Measurements from ENCODE around the gene LIX1. TPM values are rescaled to one million over a fixed set of nuclear protein-coding genes. Genes with fewer than 3 reads are reported as not detected.

Gene LIX1
- total RNA-seq, 1 donor from 2014 or later = 10.7 TPM

DNA sequence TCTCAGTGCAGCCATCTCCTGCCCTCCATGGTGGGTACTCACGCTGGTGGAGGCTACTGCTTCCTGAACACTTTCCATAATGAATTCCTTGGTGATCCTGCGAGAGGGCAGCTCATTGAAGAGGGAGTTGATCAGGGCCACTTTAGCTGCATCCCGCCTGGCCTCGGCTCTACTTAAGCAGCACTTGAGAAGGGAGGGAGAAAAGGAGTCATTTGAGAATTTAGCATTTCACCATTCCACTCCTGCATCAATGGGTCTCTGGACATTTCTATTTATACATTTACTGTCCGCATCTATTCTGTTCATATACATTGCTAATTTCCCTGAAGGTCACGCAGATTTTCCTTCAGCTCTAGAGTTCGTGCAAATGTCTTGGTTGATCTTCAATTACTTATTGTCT lies 35.1 kb downstream of the LIX1 start:
- no peak for DNase-seq (ENCODE audit: low spot score in 2 of 2, unreplicated experiment in 2 of 2)
- no peaks in the 10 kb centered on the region for H3K9me3 Mint-ChIP-seq
- no peaks in the 10 kb centered on the region for H3K36me3 Mint-ChIP-seq
- TF ChIP-seq, protein P1, sequence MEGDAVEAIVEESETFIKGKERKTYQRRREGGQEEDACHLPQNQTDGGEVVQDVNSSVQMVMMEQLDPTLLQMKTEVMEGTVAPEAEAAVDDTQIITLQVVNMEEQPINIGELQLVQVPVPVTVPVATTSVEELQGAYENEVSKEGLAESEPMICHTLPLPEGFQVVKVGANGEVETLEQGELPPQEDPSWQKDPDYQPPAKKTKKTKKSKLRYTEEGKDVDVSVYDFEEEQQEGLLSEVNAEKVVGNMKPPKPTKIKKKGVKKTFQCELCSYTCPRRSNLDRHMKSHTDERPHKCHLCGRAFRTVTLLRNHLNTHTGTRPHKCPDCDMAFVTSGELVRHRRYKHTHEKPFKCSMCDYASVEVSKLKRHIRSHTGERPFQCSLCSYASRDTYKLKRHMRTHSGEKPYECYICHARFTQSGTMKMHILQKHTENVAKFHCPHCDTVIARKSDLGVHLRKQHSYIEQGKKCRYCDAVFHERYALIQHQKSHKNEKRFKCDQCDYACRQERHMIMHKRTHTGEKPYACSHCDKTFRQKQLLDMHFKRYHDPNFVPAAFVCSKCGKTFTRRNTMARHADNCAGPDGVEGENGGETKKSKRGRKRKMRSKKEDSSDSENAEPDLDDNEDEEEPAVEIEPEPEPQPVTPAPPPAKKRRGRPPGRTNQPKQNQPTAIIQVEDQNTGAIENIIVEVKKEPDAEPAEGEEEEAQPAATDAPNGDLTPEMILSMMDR (IDR thresholded peaks at IDR 0.05; ENCODE audit: unreplicated experiment) = no peak
- H3K27ac Mint-ChIP-seq = no peak overlapping the region
- H3K27me3 Mint-ChIP-seq (ENCODE audit: low read depth) = peaks cover 2% of the 10 kb centered on the region
- no peak overlapping the region for H3K4me3 Mint-ChIP-seq
- peaks cover 50% of the 10 kb centered on the region for H3K4me1 Mint-ChIP-seq

DNA sequence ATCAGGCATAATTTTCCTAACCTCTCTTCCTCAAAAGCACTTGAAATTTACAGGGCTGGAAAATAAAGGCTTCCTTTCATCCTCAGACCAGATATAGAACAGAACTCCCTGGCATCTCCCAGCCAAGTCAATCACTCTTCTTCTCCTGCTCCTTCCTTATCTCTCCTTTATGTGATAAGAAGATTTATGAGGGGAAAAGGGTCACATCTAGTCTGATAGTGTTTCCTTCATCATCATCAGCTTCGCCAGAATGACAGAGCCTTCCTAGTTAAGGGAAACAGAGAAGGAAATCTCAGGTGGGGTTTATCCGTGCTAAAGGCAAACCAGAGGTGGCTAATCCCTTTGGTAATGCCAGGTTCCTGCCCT lies 36.2 kb downstream of the LIX1 start:
- no peak overlapping the region for H3K4me3 Mint-ChIP-seq
- peak overlapping the region; percentile 28 for H3K27ac Mint-ChIP-seq
- TF ChIP-seq, protein P1 (IDR thresholded peaks at IDR 0.05; ENCODE audit: unreplicated experiment) = no peak
- no peaks in the 10 kb centered on the region for H3K9me3 Mint-ChIP-seq
- peaks cover 51% of the 10 kb centered on the region for H3K4me1 Mint-ChIP-seq
- no peaks in the 10 kb centered on the region for H3K36me3 Mint-ChIP-seq
- DNase-seq (ENCODE audit: low spot score in 2 of 2, unreplicated experiment in 2 of 2) = no peak
- peaks cover 2% of the 10 kb centered on the region for H3K27me3 Mint-ChIP-seq (ENCODE audit: low read depth)

GRCh38 chr5:97105501-97106215 lies 36.8 kb downstream of the LIX1 start:
- DNase-seq (ENCODE audit: low spot score in 2 of 2, unreplicated experiment in 2 of 2) = no peak
- Mint-ChIP-seq H3K36me3 (no peaks in the 10 kb centered on the region), H3K9me3 (no peaks in the 10 kb centered on the region), H3K4me1 (peaks cover 48% of the 10 kb centered on the region), H3K4me3 (no peak overlapping the region), H3K27me3 (ENCODE audit: low read depth) (peaks cover 2% of the 10 kb centered on the region), H3K27ac (no peak overlapping the region)
- TF ChIP-seq, protein P1 (IDR thresholded peaks at IDR 0.05; ENCODE audit: unreplicated experiment) = no peak

DNA sequence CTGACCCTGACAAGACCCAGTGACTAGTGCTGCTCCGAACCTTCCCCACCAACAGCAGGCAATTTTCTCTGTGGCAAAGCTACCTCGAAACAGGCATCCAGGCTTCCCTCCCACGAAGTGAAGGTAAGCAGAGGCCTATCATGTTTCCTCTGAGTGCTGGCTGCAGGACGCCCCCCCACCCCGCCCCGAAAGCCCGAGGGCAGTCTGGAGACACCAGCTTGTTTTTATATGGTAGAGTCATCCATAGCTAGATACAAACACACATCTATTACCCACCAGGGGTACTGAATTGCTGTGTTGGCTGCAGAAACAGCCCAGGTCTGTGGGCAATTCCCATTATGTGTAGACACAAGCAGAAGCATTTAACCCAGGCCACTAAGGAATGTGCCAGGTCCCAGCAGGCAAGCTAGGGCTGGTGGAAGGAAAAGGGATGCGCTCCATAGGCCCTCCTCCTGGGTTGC lies 40.4 kb downstream of the LIX1 start:
- Mint-ChIP-seq H3K9me3 (peaks cover 6% of the 10 kb centered on the region), H3K4me3 (no peak overlapping the region), H3K27ac (peak overlapping the region; percentile 80), H3K4me1 (peaks cover 58% of the 10 kb centered on the region), H3K36me3 (no peaks in the 10 kb centered on the region), H3K27me3 (ENCODE audit: low read depth) (no peaks in the 10 kb centered on the region)
- TF ChIP-seq, protein P1 (IDR thresholded peaks at IDR 0.05; ENCODE audit: unreplicated experiment) = no peak
- no peak for DNase-seq (ENCODE audit: low spot score in 2 of 2, unreplicated experiment in 2 of 2)

GRCh38 chr5:97101189-97101910 lies 41.1 kb downstream of the LIX1 start:
- H3K4me1 Mint-ChIP-seq = peaks cover 62% of the 10 kb centered on the region
- no peak for DNase-seq (ENCODE audit: low spot score in 2 of 2, unreplicated experiment in 2 of 2)
- H3K27me3 Mint-ChIP-seq (ENCODE audit: low read depth) = no peaks in the 10 kb centered on the region
- peaks cover 6% of the 10 kb centered on the region for H3K9me3 Mint-ChIP-seq
- H3K27ac Mint-ChIP-seq = peak overlapping the region; percentile 80
- no peak overlapping the region for H3K4me3 Mint-ChIP-seq
- TF ChIP-seq, protein P1 (IDR thresholded peaks at IDR 0.05; ENCODE audit: unreplicated experiment) = no peak
- no peaks in the 10 kb centered on the region for H3K36me3 Mint-ChIP-seq
